Measurements from ENCODE around the gene PCDHB11.
"Not testable (repeated sequence)": the region's sequence is repeated elsewhere in the genome, so short reads cannot be mapped to it uniquely, and the experiment has no call there.

GRCh38 chr5:141179876-141180275 is 19.6 kb upstream of the PCDHB11 start:
- not testable (repeated sequence) for TF ChIP-seq YY1 (IDR thresholded peaks at IDR 0.05; ENCODE audit: low read depth, low read length); CTCF (IDR thresholded peaks at IDR 0.05; ENCODE audit: control extremely low read depth in 1 of 3, insufficient read depth in 1 of 3, low read depth in 1 of 3, low read length in 3 of 3); RNF2 (IDR thresholded peaks at IDR 0.05; ENCODE audit: borderline replicate concordance, low read depth, low read length, missing control alignments, poor library complexity, severe bottlenecking)
